Fibroblast of lung (primary cell): ENCODE results near the gene AGRN.

Experiments used
- CTCF ChIP-seq, 2 donors: IDR thresholded peaks in 1 of 2; conservative IDR thresholded peaks in 1 of 2; 1 replicate in 1 of 2; 2 replicates in 1 of 2; pipeline ENCODE4 v1.5.1; 2011 to 2012; ENCODE audit warnings: low read length in 2 of 2, control low read depth in 1 of 2, inconsistent platforms in 1 of 2, low read depth in 1 of 2, mild to moderate bottlenecking in 1 of 2
- EZH2 ChIP-seq: IDR thresholded peaks from 2 replicates; pipeline ENCODE4 v1.5.1; 2012; ENCODE audit warnings: low read length, control low read depth, mild to moderate bottlenecking; ENCODE audit errors: missing control alignments

DNA sequence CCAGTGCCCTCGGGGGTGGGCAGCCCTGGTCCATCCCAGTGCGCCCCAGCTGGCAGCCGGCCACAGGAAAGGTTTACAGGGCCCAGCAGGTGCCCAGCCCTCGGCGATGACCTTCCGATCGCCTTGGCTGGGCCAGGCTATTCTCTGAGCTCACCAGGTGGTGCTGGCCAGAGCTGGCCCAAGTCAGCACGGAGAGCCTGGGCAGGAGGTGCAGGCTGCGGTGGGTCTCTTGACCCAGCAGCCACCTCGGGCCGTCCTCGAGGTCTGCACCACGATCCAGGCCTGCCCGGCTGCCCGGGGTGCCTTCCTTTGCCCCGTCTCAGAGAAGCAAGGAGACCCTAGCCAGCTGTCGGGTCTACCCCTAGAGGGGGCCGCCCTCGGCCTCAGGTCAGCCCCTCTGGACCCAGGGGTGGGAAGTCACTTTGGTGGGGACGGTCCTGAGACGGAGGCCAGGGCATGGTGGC is 38.4 kb upstream of the AGRN start:
- no peak for TF ChIP-seq EZH2
- no peak for TF ChIP-seq CTCF (conservative IDR thresholded peaks at IDR 0.05 in 1 of 2, IDR thresholded peaks at IDR 0.05 in 1 of 2; ENCODE audit: low read depth in 1 of 2, low read length in 2 of 2)
